Tracheal epithelial cell (primary cell): ENCODE measurements around the gene KLHDC4. TPM values are rescaled to one million over a fixed set of nuclear protein-coding genes. Genes with fewer than 3 reads are reported as not detected.

Experiments used
- total RNA-seq: library from RNA; depleted of rRNA; stranded (reverse); fragments of >200 nt; gene quantifications from 2 replicates; pipeline ENCODE4 v1.2.1, GENCODE V29; 2014

KLHDC4 gene
- total RNA-seq, result 21.1 and 28.9 TPM in 2 replicates

DNA sequence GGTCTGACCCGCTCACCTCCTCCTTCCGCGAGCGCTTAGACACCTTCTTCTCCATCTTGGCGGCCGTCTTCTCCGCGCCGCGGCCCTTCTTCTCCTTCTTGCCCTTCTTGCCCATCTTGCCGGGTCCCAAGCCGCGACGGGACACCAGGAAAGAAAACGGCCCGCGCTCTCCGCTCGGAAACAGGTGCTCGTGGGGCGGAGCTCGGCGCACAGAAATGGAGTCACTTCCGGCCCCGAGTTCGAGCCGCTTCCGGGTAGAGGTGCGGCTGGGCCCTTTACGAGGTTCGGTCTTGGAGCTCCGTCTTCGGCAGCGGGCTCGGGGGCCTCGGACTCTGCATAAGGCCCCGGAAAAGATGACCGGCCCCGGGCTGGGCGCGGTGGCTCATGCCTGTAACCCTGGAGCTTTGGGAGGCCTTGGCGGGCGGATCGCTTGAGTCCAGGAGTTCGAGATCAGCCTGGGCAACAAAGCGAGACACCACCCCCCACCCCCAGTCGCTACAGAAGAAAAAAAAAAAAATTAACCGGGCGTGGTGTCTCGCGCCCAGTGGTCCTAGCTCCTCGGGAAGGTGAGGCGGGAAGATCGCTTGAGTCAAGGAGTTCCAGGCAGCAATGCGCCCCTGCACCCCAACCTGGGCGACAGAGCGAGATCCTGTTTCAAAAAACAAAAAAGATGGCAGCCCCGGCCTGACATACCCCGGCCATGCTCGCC lies at the start of gene KLHDC4:
TSS of gene KLHDC4 (minus strand) at position 211 of the 709 bp plus-strand sequence. CDS start at position 115, 96 bp downstream.

Other genes starting within 250 kb of the KLHDC4 start
- gene JPH3, start 163.5 kb downstream of the KLHDC4 start, total RNA-seq, result not detected in 2 replicates
- gene SLC7A5, start 103.5 kb upstream of the KLHDC4 start, total RNA-seq, result 68.7 and 330 TPM in 2 replicates
- gene CA5A, start 170.5 kb upstream of the KLHDC4 start, total RNA-seq, result not detected in 2 replicates
- 20.9 and 32.8 TPM in 2 replicates for gene BANP, start 185.4 kb upstream of the KLHDC4 start, total RNA-seq